HG02763 (cell line): ENCODE measurements around the gene PRM1.

Experiments used
- ATAC-seq: cut with Tn5 transposase; IDR thresholded peaks from one replicate; pipeline ENCODE4 v1.9.1; 2021; ENCODE audit warnings: mild to moderate bottlenecking, moderate library complexity; ENCODE audit not compliant: unreplicated experiment

Gene PRM1, protein sequence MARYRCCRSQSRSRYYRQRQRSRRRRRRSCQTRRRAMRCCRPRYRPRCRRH

DNA sequence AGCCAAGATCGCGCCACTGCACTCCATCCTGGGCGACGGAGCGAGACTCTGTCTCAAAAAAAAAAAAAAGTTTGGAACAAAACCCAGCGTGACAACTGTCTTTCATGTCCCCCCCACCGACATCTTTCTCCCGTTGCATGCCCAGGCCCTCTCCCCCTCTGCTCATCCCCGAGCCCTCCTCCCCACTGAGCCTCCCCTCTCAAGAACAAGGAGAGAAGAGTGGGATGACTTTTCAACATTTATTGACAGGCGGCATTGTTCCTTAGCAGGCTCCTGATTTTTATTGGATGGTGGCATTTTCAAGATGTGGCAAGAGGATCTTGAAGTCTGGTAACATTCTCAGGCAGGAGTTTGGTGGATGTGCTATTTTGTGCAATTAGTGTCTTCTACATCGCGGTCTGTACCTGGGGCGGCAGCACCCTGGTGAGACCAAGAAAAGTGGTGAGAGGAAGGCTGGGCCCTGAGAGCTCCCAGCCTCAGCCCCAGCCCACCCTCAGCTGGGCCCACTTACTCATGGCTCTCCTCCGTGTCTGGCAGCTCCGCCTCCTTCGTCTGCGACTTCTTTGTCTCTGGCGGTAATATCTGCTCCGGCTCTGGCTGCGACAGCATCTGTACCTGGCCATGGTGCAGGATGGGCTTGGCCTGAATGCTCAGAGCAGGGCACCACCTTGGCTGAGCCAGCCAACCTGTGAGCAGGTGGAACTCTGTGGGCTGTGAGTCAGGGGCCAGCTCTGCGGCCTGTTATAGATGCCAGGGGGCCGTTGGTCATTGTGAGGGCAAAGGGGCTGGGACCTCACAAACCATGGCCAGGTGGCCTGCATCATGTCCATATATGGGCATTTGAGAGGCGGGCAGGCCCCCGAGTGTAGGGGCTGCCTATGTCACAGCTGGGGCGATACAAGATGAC lies at the start of gene PRM1:
TSS of gene PRM1 (minus strand) at position 715 of the 907 bp plus-strand sequence. CDS start at position 623, 92 bp downstream.
- ATAC-seq = no peak

DNA sequence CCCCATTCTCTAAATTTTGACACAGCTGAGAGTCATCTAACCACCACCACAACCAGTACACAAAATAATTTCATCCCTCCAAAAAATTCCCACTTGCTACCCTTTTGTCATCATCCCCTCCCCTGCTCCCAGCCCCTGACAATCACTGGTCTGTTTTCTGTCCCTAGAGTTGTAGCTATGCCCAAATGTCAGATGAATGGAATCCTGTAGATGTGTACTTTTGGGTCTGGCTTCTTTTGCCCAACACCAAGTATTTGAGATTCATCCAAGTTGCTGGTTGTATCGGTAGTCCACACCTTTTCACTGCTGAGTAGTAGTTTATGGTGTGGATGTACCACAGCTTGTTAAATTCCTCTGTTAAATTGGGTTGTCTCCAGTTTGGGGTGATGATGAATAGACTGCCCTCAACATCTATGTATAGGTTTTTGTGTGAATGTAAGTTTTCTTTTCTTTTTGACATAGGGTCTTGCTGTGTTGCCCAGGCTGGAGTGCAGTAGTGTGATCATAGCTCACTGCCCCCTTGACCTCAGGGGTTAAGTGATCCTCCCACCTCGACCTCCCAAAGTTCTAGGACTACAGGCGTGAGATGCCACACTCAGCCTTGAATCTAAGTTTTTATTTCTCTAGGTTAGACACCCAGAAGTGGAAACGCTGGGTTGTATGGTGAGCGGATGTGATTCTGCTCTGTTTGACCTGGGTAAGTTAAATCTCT lies 49.6 kb upstream of the PRM1 start:
- ATAC-seq = no peak

DNA sequence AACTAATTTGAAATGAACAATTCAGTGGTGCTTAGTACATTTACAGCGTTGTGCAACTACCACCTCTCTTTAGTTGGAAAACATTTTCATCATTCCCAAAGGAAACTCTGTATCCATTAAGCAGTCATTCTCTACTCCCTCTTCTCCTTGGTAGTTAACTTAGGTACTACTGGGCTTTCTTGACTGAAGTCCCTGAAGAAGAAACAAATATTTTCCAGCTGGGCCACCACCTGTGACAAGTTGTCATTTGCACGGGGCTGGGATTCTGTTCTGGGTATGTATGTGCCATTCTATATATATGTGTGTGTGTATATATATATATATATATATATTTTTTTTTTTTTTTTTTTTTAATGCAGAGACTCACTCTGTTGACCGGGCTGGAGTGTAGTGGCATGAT lies 48.8 kb upstream of the PRM1 start:
- ATAC-seq = no peak

DNA sequence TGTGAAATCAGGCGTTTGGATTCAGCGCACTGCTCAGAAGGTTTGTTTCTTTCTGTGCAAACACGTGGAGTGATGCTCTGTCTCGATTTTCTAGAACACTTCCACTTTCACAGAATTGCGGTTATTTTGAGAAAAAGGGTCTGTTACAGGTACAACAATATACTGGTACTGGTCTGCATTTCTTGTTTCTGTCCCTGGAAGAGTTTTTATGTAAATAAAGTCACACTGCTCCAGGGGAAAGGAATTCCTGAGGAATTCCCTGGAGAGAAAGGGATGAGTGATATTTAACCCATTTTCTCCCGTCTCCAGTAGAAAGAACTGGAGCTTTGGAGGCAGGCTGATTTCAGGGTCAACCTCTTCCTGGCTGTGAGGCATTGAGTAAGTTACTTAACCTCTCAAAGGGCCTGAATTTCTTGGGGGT lies 48.0 kb upstream of the PRM1 start:
- no peak for ATAC-seq

DNA sequence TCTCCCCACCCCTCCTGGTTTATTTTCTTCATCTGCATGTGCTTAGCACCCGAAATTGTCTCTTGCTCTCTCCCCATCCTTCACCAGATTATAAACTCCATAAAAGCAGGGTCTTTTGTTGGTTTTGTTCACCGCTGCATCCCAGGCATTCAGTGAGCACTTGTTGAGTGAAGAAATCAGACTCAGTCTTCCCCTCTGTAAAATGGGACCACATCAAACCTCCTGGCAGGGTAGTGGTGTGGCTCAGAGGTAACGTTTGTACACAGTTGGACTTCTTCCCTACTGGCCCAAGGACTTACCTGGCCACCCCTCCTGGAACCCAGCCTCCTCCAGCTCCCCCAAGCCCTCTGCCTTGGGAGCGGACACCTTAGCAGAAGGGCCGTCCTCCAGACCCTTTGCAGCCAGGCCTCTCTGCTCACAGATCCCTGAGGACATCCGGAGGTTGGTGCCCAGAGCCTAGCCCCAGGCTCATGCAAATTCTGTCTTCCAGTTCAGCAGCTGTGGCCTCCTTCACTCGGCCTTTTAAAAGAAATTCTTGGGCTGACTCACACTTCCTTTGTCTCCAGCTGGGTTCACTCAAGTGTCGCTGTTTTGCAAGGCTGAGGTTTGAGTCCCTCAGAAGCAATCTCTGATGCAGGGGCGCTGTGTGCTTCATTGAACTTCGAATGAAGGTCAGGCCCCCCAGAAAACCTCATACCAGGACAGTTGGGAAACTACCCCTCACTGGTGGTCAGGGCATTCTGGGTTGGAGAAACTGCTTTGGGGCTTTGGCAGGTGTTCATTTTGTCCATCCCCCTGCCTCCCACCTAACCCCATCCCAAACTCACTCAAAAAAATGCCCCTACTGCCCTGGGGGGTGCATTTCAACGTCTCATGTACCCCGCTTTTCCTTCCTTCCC lies 47.3 kb upstream of the PRM1 start:
- ATAC-seq = peak; percentile 50

DNA sequence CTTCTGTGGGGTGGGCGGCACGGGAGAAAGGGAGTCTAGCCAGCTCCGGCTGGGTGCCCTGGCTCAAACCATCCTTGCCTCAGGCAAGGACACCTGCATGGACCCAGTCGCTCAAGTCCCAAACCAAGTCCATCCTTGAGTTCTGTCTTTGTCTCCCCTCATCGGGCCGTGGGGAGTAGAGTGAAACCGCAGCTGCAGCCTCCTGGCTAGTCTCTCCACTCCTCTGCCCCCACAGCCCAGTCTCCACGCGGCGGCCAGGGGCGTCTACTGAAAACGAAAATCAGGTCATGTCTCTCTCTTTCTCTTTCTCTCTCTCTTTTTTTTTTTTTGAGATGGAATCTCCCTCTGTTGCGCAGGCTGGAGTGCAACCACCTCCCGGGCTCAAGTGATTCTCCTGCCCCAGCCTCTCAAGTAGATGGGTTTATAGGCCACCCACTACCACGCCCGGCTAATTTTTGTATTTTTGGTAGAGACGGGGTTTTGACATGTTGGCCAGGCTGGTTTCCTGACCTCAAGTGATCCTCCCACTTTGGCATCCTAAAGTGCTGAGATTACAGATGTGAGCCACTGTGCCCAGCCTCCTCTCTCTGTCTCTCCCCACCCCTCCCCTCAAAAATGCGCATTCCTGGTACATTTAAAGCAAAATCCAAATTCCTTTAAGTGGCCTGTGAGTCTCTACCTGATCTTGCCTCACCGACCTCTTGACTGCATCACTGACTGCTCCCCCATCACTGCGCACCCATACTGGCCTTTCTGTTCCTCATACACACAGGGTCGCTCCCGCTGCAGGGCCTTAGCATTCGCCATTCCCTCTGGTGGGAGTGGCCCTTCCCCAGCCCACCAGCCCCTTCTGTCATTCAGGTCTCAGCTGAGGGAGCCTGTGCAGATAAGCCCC lies 46.4 kb upstream of the PRM1 start:
- peak; percentile 54 for ATAC-seq

DNA sequence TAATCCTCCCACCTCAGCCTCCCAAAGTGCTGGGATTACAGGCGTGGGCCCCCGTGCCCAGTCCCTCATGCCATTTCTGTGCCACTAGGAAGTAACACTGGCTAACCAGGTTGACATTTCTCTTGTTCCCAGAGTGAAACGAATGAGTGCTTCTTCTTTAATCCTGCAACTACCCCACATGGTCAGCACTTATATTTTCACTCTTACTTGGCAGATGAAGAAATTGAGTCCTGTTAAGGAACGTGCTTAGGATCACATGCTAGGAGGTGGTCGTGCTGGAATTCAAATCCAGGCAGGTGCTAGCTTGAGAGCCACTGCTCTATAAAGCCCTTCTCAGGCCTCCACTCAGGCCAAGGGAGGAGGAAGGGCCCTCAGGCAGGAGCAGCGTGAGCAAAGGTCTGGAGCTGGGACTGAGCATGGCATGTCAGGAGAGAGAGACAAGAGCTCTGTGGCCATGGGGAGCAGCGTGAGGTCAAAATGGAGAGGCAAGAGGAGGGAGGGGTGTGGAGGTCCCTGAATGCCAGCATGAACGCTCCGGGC lies 45.7 kb upstream of the PRM1 start:
- no peak for ATAC-seq

DNA sequence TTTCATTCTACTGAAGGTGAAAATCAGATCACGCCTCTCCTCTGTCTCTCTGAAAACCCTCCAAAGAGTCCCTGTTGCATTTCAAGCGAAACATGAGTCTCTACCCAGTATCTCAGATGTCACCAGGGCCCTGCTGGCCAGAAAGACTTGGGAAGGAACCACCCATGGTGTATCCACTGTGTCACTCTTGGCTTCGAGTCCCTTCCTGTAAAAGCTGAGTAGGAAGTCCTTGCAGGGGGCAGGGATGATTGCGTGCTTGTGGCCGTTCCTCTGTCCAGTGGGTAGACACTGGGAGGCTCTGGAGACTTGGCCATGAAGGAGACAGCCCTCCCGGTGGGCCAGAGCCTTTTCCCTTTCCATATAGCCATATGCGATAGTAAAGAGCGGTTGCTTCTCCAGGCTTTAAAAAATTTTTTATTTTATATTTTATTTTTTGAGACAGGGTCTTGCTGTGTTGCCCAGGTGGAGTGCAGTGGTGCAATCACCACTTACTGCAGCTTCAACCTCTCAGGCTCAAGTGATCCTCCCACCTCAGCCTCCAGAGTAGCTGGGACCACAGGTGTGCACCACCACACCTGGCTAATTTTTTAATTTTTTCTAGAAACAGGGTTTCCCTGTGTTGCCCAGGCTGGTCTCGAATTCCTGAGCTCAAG lies 45.1 kb upstream of the PRM1 start:
- no peak for ATAC-seq

DNA sequence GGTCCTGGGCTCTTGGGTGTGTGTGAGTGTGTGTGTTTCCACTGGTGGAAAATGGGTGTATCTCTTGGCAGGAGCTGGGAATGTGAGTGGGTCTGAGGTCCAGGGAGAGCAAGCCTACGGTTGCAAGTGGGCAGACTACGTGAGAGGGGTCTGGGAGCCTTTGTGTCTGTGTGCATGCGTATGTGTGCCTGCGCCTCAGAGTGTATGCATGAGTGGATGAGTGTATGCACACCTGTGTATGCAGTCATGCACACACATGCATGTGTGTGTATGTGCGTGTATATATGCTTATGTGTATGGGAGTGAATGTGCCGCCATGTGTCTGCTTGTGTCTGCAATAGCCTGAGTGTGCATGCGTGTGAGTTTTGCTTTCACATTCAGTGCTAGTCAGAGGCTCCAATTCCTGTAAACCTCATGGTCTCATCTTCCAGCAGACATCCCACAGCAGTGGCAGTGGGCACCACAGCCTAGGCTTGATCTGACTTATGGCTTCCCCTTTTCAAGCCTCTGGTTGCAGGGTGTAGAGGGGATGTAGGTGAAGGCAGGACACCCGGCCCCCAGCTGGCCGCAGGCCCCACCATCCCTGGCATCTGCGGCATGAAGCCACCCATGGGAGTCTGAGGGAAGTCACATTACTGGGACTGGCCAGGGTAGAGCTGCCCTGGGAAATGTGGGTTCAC lies 44.4 kb upstream of the PRM1 start:
- ATAC-seq = no peak

DNA sequence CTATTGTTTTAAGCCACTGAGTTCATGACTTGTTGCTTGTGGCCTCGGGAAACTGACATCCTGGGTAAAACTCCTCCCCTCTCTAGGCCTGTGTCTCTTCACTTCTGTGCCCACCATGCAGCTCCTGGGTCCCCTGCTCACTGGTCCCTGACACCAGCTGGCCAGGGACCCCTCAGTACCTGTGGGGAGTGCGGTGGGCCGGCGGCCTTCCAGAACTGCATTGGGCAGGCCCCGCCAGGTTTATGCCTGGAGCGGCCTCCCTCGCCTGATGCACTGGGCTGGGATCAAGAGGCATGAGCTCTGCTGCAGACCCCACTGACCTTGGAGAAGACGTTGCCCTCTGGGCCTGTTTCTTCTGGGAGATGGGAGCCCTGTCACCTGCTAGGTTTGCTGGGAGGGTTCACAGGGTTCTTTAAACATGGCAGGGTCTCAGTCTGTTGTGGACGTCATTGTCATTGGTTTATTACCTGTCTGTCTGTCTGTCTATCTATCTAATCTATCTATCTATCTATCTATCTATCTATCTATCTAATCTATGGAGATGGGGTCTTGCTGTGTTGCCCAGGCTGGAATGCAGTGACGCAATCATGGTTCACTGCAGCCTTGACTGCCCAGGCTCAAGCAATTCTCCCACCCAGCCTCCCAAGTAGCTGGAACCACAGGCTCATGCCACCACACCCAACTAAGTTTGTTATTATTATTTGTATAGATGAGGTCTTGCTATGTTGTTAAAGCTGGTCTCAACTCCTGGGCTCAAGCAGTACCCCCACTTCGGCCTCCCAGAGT lies 42.6 kb upstream of the PRM1 start:
- no peak for ATAC-seq

DNA sequence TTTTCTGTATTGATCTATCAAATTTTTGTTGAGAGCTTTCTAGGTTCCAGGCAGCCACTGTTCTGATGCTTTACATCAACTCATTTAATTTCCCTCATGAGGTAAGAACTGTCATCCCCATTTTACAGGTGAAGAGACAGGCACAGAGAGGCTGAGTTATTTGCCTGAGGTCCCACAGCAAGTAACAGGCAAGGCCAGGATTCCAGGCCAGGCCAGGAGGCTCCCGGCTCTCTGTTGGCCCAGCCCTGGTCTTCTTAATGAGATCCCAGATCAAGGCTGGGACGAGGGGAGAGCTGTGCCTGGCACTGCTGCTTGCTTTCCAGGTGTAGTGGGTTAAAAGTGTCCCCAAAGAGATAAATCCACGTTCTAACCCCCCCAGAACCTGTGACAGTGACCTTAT lies 41.7 kb upstream of the PRM1 start:
- no peak for ATAC-seq

DNA sequence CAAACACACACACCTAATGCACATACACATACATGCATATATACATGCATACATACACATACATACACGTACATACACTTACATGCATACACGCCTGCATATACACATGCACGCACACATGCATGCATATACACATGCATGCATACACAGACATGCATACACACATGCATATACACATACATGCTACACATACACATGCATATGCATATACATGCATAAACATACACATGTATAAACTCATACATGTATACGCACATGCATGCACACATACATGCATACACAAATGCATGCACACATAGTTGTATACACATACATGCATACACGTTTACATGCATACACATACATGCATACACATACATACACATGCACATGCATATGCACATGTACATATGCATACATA lies 40.5 kb upstream of the PRM1 start:
- ATAC-seq = no peak

DNA sequence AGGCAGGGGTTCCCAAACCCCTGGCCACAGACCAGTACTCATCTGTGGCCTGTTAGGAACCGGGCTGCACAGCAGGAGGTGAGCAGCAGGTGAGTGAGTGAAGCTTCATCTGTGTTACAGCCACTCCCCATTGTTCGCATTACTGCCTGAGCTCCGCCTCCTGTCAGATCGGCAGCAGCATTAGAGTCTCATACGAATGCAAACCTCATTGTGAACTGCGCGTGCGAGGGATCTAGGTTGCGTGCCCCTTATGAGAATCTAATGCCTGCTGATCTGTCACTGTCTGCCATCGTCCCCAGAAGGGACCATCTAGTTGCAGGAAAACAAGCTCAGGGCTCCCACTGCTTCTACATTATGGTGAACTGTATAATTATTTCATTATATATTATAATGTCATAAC lies 39.0 kb upstream of the PRM1 start:
- ATAC-seq = no peak

DNA sequence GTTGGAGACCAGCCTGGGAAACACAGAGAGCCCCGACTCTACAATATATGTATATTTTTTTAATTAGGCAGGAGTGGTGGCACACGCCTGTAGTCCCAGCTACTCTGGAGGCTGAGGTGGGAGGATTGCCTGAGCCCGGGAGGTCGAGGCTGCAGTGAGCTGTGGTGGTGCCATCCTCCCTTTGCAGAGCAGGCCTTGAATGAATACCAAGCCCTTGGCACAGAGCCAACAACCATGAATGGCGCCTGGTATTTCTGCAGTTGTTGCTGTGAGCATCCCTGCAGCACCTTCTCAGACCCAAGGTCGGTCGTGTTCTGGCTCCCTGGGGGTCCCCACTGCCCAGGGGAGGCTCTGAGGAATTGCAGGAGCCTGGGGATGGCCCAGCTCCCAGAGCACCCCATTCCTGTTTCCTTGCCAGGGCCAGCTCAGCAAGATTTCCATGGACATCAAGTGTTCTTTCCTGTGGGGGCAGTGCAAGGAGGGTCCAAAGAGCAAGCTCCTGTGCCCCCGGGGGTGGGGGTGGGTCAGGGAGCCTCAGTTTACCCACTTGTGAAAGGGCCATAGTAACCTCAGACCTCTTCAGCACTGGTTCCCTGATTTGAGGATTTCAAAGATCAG lies 38.5 kb upstream of the PRM1 start:
- no peak for ATAC-seq

DNA sequence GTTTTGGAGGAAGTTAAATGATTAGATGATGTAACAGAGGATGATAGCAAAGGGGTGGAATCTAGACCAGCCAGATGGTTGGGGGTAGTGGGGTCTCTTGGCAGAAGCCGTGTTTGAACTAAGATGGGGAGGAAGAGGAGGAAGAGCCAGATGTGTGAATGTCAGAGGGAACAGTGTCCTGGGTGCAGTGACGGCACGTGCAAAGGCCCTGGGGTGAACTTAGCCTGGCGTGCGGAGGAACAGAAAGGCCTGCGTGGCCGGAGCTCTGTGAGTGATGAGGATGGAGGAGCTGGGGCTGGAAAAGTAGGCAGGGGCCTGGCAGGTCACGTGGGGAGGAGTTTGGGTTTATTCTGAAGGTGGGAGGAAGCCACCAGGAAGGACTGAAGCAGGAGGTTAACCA lies 37.7 kb upstream of the PRM1 start:
- ATAC-seq = no peak

DNA sequence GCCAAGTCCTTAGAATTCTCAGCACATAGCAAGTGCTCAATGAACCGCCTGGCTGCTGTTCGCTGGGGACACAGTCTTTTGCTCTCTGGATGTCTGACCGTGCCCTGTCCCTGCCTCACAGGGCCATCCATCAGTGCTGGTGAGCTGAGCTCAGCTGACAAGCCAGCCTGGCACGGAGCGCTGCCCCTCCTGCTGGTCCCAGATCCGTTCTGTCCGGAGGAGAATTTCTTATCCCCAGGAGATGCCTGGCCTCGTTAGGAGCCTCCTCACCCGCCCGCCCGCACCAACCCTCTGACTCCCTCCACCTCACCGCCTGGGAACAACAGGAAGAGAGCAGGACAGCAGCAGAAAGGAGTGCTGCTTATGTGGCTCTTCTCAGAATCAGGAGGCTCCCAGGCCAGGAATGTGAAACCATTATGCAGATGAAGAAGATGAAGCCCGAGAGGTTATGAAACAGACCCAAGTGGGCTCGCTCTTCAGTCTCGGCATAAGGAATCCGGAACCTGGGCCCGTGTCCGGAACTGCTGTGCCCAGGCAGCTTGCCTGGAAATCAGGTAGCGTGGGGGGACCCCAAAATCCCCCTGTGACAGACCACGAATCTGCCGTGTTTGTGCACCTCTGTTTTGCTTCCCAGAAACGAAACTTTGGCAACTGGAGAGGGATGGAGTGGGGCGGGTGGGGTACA lies 35.3 kb upstream of the PRM1 start:
- no peak for ATAC-seq

DNA sequence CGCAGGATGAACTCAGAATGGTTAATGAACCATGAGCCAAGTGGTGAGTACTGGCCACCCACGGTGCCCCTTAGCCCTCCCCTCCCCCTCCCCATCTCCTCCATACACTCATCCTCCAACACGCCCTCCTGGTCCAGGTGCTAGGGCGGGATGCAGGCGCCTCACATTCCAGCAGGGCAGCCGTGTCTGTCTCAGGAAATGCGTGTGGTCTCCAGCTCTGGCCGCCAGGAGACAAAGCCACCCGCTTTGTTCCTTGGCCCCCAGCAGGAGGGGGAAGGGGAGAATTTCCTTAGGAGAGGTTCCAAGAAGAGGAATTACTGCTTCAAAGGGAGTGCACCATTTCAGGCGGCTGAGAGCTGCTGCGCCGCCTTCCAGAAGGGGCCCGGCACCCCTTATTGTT lies 34.4 kb upstream of the PRM1 start:
- ATAC-seq = no peak
